Fibroblast of the aortic adventitia (primary cell): Measurements from ENCODE around the gene TRMT13. TPM values are rescaled to one million over a fixed set of nuclear protein-coding genes. Genes with fewer than 3 reads are reported as not detected.

Experiments
- DNase-seq: peaks from one replicate; pipeline ENCODE4 v3.0.0-alpha.2; 2010; ENCODE audit warnings: low read depth
- H3K4me3 ChIP-seq: 2 replicates; pipeline ENCODE4 v1.5.1; 2011; ENCODE audit warnings: low read depth, mild to moderate bottlenecking, control low read depth, low read length, moderate library complexity
- CTCF ChIP-seq: IDR thresholded peaks from 2 replicates; pipeline ENCODE4 v1.5.1; 2011; ENCODE audit warnings: mild to moderate bottlenecking, low read length, control low read depth, inconsistent platforms; ENCODE audit not compliant: insufficient read depth
- total RNA-seq: library from RNA; depleted of rRNA; stranded (reverse); fragments of >200 nt; gene quantifications from 2 replicates; pipeline ENCODE4 v1.2.3, GENCODE V29; 2012; ENCODE audit warnings: low replicate concordance

TRMT13 gene
- 7.0 and 15.0 TPM in 2 replicates for total RNA-seq

GRCh38 chr1:100132566-100133477, at the start of gene TRMT13, which contains the start of gene SASS6:
Gene TRMT13, plus strand, starts transcription at chr1:100133163. Its CDS starts 6 bp downstream, at chr1:100133169.
Gene SASS6, minus strand, starts transcription at chr1:100132930. Its CDS starts 116 bp downstream, at chr1:100132814.
- DNase-seq, result peak; percentile 98
- H3K4me3 ChIP-seq, result peak within 1 kb of the TSS; percentile 97
- peak; percentile 2 for TF ChIP-seq CTCF

GRCh38 chr1:100087396-100087795, 45.6 kb upstream of the TRMT13 start:
- TF ChIP-seq CTCF, result no peak
- no peak overlapping the region for H3K4me3 ChIP-seq
- DNase-seq, result peak; percentile 47

GRCh38 chr1:100089082-100089481, 43.9 kb upstream of the TRMT13 start:
- no peak overlapping the region for H3K4me3 ChIP-seq
- no peak for TF ChIP-seq CTCF
- no peak for DNase-seq

- no peak overlapping the region for H3K4me3 ChIP-seq
- no peak for TF ChIP-seq CTCF
- DNase-seq, result no peak
Measured at GRCh38 chr1:100090471-100090870, 42.5 kb upstream of the TRMT13 start.

GRCh38 chr1:100100202-100100601, 32.8 kb upstream of the TRMT13 start:
- no peak for TF ChIP-seq CTCF
- H3K4me3 ChIP-seq, result no peak overlapping the region
- DNase-seq, result peak; percentile 86

- no peak for TF ChIP-seq CTCF
- no peak overlapping the region for H3K4me3 ChIP-seq
- no peak for DNase-seq
Measured at GRCh38 chr1:100101564-100101963, 31.4 kb upstream of the TRMT13 start.
